Measurements from ENCODE around the gene PQBP1.

Gene PQBP1

DNA sequence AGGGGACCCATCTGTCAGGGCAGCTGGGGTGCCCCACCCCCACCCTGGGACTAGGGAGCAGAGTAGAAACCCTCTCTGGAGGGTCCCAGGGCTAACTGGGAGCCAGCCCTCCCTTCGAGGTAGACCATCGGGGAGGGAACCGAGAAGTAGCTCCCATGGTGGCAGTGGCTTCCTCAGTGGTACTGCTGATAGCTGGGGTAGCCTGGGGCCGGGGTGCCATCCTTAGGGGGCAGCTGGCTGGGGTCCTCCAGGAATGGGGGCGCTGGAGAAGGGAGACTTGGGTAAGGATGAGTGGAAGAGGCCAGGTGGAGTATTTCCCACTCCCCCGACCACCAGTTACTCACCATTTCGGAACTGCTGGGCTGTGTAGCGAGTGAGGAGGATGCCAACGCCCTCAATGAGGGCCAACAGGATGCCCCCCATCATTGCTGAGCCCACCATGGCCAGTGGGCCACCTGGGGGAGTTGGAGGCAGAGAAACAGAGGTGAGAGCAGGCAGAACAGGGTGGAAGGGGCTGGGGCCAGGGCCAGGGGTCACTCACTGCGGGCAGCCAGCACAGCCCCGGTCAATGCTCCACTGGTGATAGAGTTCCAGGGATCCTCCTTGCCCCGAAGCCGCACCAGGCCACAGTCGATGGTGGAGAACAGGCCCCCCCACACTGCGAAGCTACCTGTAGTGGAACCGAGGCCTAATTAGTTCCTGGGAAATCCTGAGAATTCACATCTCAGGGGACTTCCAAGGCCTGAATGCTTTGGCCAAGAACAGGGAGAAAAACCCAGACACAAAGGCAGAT lies 4.0 kb upstream of the PQBP1 start:
- in situ Hi-C loops (cut with MboI; ENCODE audit: low pct_unique_long_range_greater_than_20kb, low sequenced_read_pairs, unreplicated experiment): no loop called here
- no peak for DNase-seq (ENCODE audit: low spot score)
- TF ChIP-seq, protein P1, sequence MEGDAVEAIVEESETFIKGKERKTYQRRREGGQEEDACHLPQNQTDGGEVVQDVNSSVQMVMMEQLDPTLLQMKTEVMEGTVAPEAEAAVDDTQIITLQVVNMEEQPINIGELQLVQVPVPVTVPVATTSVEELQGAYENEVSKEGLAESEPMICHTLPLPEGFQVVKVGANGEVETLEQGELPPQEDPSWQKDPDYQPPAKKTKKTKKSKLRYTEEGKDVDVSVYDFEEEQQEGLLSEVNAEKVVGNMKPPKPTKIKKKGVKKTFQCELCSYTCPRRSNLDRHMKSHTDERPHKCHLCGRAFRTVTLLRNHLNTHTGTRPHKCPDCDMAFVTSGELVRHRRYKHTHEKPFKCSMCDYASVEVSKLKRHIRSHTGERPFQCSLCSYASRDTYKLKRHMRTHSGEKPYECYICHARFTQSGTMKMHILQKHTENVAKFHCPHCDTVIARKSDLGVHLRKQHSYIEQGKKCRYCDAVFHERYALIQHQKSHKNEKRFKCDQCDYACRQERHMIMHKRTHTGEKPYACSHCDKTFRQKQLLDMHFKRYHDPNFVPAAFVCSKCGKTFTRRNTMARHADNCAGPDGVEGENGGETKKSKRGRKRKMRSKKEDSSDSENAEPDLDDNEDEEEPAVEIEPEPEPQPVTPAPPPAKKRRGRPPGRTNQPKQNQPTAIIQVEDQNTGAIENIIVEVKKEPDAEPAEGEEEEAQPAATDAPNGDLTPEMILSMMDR (IDR thresholded peaks at IDR 0.05; ENCODE audit: extremely low read depth, insufficient read depth, missing control alignments): no peak

DNA sequence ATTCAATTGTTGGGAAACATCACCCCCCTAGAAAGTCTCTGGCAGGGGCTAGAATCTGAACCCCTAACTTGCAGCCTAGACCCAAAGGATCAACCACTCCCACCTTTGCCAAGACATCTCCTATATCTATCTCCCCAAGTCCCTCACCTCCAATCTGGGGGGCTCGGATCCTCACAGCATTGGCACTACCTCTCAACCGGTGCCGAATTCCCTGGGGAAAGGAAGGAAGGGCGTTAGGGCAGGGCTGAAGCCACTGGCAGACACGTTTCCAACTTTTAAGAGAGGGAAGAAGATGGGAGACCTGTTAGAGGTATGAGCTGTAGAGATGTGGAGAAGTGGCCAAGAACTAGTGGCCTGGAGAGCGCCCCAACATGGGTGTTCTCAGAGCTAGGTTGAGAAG lies 2.8 kb upstream of the PQBP1 start:
- in situ Hi-C loops (cut with MboI; ENCODE audit: low pct_unique_long_range_greater_than_20kb, low sequenced_read_pairs, unreplicated experiment): no loop called here
- DNase-seq (ENCODE audit: low spot score): no peak
- TF ChIP-seq, protein P1 (IDR thresholded peaks at IDR 0.05; ENCODE audit: extremely low read depth, insufficient read depth, missing control alignments): no peak

DNA sequence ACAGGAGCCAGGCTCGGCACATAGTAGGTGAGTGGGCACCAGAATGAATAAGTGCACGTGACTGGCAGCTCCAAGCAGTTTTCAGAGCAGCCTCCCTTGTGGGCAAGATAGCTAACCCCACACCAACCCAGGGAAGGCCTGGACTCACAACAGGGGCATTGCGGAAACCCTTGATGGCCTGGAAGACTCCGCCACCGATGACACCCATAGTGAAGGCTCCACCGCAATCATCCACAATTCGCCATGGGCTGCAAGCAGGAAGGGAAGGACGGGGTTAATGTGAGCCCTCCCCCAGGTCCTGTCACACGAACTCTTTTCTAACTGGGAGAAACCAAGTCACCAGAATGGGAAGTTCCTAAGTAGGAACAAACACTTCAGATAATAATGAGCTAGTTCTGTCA lies 1.1 kb upstream of the PQBP1 start:
- in situ Hi-C loops (cut with MboI; ENCODE audit: low pct_unique_long_range_greater_than_20kb, low sequenced_read_pairs, unreplicated experiment): no loop called here
- DNase-seq (ENCODE audit: low spot score): no peak
- TF ChIP-seq, protein P1 (IDR thresholded peaks at IDR 0.05; ENCODE audit: extremely low read depth, insufficient read depth, missing control alignments): no peak

DNA sequence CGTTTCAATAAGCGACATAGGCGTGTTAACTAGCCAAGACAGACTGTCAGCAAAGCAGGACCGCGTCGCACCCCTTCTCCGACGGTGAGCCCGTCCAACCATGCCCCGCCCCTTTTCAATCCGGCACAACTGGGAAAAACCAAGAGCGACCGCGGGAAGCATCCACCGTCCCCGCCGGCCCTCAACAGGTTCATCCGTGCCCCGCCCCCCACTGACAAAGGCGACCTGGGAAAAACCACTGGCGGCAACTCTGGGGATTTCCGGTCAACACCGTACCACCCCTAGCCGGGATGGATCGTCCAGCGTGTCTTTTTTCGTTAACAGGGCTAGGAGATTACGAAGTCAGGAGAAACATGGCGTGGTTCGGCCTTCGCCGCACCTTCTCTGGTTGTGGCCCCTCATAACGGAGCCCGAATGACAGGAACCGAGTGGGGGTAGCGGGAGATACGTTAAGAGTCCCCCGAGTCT lies 539 bp upstream of the PQBP1 start:
- DNase-seq (ENCODE audit: low spot score): no peak
- in situ Hi-C loops (cut with MboI; ENCODE audit: low pct_unique_long_range_greater_than_20kb, low sequenced_read_pairs, unreplicated experiment): no loop called here
- TF ChIP-seq, protein P1 (IDR thresholded peaks at IDR 0.05; ENCODE audit: extremely low read depth, insufficient read depth, missing control alignments): no peak

DNA sequence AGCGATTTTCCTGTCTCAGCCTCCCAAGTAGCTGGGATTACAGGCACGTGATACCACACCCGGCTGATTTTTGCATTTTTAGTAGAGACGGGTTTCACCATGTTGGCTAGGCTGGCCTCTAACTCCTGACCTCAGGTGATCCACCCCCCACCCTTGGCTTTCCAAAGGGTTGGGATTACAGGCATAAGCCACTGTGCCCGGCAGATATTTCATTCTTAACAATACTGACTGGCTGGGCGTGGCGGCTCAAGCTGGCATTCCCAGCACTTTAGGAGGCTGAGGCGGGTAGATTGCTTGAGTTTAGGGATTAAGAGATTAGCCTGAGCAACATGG lies 1.3 kb downstream of the PQBP1 start:
- in situ Hi-C loops (cut with MboI; ENCODE audit: low pct_unique_long_range_greater_than_20kb, low sequenced_read_pairs, unreplicated experiment): no loop called here
- TF ChIP-seq, protein P1 (IDR thresholded peaks at IDR 0.05; ENCODE audit: extremely low read depth, insufficient read depth, missing control alignments): no peak

DNA sequence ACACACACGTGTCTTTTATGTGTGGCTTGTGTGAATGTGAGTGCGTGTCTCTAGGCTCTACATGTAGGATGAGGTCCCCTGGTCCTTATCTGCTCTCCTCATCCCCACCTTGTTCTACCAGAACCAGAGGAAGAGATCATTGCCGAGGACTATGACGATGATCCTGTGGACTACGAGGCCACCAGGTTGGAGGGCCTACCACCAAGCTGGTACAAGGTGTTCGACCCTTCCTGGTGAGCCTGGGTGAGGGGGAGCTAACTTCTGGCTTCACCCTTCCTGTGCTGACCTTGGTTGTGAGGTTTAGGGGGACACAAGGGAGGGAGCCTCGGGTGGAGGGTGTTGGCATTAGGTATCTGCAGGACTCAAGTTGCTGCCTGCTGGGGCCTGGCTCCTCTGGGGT lies 3.3 kb downstream of the PQBP1 start:
- TF ChIP-seq, protein P1 (IDR thresholded peaks at IDR 0.05; ENCODE audit: extremely low read depth, insufficient read depth, missing control alignments): no peak
- DNase-seq (ENCODE audit: low spot score): no peak
- in situ Hi-C loops (cut with MboI; ENCODE audit: low pct_unique_long_range_greater_than_20kb, low sequenced_read_pairs, unreplicated experiment): no loop called here

More for the DNA sequence above, 1.3 kb downstream of the PQBP1 start:
- no peak for DNase-seq (ENCODE audit: low spot score)

All from GM13977 (cell line).